Measurements from ENCODE around the gene F2R.

GRCh38 chr5:76765249-76765648 lies 49.3 kb downstream of the F2R start:
- TF ChIP-seq ELF4 (CRISPR knock-in tag; IDR thresholded peaks at IDR 0.05; ENCODE audit: borderline replicate concordance) (no peak), CTCF (CRISPR knock-in tag; IDR thresholded peaks at IDR 0.05) (no peak)
